ENCODE measurements around the gene ALK.

DNA sequence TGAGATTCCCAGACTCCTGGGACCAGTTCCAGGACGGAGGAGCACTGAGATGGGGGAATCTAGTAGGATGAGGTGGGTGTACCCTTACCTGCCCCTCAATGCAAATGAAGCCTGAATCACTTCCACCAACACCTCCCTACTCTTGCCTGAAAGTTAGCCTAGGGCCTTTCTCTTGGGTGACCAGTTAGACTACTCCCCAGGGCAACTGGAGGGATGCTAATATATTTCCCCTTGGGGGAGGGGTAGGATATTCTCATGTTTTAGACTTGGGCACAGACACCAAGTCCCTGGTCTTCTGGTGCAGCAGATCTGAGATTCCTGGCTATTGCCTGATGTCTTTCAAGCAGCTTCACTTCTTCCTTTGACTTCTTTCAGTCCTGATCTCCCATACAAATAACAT lies 334.5 kb downstream of the ALK start:
- TF ChIP-seq, protein P1, sequence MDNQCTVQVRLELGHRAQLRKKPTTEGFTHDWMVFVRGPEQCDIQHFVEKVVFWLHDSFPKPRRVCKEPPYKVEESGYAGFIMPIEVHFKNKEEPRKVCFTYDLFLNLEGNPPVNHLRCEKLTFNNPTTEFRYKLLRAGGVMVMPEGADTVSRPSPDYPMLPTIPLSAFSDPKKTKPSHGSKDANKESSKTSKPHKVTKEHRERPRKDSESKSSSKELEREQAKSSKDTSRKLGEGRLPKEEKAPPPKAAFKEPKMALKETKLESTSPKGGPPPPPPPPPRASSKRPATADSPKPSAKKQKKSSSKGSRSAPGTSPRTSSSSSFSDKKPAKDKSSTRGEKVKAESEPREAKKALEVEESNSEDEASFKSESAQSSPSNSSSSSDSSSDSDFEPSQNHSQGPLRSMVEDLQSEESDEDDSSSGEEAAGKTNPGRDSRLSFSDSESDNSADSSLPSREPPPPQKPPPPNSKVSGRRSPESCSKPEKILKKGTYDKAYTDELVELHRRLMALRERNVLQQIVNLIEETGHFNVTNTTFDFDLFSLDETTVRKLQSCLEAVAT (IDR thresholded peaks at IDR 0.05) = no peak
- TF ChIP-seq ZNF24 (IDR thresholded peaks at IDR 0.05) (no peak), RAD21 (IDR thresholded peaks at IDR 0.05; ENCODE audit: insufficient read depth, low read depth, low read length) (no peak), MEF2A (IDR thresholded peaks at IDR 0.05; ENCODE audit: insufficient read depth, low read depth, low read length) (no peak), NFIC (IDR thresholded peaks at IDR 0.05; ENCODE audit: low read depth, low read length) (no peak), LARP7 (IDR thresholded peaks at IDR 0.05) (no peak), EZH2 (IDR thresholded peaks at IDR 0.05; ENCODE audit: borderline replicate concordance, control insufficient read depth, low read depth, low read length) (no peak), EP300 (IDR thresholded peaks at IDR 0.05; ENCODE audit: borderline replicate concordance in 1 of 2, control insufficient read depth in 1 of 2, low read depth in 2 of 2, low read length in 2 of 2) (no peak), POLR2A (IDR thresholded peaks at IDR 0.05; ENCODE audit: low read depth, low read length) (no peak)
- TF ChIP-seq, protein P2, sequence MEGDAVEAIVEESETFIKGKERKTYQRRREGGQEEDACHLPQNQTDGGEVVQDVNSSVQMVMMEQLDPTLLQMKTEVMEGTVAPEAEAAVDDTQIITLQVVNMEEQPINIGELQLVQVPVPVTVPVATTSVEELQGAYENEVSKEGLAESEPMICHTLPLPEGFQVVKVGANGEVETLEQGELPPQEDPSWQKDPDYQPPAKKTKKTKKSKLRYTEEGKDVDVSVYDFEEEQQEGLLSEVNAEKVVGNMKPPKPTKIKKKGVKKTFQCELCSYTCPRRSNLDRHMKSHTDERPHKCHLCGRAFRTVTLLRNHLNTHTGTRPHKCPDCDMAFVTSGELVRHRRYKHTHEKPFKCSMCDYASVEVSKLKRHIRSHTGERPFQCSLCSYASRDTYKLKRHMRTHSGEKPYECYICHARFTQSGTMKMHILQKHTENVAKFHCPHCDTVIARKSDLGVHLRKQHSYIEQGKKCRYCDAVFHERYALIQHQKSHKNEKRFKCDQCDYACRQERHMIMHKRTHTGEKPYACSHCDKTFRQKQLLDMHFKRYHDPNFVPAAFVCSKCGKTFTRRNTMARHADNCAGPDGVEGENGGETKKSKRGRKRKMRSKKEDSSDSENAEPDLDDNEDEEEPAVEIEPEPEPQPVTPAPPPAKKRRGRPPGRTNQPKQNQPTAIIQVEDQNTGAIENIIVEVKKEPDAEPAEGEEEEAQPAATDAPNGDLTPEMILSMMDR (IDR thresholded peaks at IDR 0.05 in 2 of 3, conservative IDR thresholded peaks at IDR 0.05 in 1 of 3; ENCODE audit: control insufficient read depth in 2 of 3, extremely low read depth in 1 of 3, insufficient read depth in 1 of 3, low read depth in 3 of 3, low read length in 3 of 3) = no peak
- TF ChIP-seq, protein P3, sequence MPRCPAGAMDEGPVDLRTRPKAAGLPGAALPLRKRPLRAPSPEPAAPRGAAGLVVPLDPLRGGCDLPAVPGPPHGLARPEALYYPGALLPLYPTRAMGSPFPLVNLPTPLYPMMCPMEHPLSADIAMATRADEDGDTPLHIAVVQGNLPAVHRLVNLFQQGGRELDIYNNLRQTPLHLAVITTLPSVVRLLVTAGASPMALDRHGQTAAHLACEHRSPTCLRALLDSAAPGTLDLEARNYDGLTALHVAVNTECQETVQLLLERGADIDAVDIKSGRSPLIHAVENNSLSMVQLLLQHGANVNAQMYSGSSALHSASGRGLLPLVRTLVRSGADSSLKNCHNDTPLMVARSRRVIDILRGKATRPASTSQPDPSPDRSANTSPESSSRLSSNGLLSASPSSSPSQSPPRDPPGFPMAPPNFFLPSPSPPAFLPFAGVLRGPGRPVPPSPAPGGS (IDR thresholded peaks at IDR 0.05; ENCODE audit: borderline replicate concordance, insufficient read depth, low read depth, low read length, poor library complexity, severe bottlenecking) = no peak
- TF ChIP-seq, protein P4, sequence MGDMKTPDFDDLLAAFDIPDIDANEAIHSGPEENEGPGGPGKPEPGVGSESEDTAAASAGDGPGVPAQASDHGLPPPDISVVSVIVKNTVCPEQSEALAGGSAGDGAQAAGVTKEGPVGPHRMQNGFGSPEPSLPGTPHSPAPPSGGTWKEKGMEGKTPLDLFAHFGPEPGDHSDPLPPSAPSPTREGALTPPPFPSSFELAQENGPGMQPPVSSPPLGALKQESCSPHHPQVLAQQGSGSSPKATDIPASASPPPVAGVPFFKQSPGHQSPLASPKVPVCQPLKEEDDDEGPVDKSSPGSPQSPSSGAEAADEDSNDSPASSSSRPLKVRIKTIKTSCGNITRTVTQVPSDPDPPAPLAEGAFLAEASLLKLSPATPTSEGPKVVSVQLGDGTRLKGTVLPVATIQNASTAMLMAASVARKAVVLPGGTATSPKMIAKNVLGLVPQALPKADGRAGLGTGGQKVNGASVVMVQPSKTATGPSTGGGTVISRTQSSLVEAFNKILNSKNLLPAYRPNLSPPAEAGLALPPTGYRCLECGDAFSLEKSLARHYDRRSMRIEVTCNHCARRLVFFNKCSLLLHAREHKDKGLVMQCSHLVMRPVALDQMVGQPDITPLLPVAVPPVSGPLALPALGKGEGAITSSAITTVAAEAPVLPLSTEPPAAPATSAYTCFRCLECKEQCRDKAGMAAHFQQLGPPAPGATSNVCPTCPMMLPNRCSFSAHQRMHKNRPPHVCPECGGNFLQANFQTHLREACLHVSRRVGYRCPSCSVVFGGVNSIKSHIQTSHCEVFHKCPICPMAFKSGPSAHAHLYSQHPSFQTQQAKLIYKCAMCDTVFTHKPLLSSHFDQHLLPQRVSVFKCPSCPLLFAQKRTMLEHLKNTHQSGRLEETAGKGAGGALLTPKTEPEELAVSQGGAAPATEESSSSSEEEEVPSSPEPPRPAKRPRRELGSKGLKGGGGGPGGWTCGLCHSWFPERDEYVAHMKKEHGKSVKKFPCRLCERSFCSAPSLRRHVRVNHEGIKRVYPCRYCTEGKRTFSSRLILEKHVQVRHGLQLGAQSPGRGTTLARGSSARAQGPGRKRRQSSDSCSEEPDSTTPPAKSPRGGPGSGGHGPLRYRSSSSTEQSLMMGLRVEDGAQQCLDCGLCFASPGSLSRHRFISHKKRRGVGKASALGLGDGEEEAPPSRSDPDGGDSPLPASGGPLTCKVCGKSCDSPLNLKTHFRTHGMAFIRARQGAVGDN (IDR thresholded peaks at IDR 0.05) = no peak

Data from GM12878 (cell line).